Endothelial cell of umbilical vein (primary cell): ENCODE data around the gene LHFPL4. TPM values are rescaled to one million over a fixed set of nuclear protein-coding genes. Genes with fewer than 3 reads are reported as not detected.

Source experiments
- BruUV-seq: library from RNA; stranded (reverse); fragments of 400-500 nt; replicated peaks from 2 replicates; lab custom pipeline; 2021; lab: Mats Ljungman, UMichigan
- CTCF ChIA-PET: fragments of 300-600, 350-600 bp; sonication (Branson Sonifier 250); formaldehyde crosslinking; loops from one replicate; lab custom pipeline; 2021; ENCODE audit warnings: antibody characterized with exemption, inconsistent platforms; lab: Charles Lee
- POLR2A ChIA-PET: fragments of 300-600, 350-600 bp; sonication (Branson Sonifier 250); formaldehyde crosslinking; loops from one replicate; lab custom pipeline; 2021; ENCODE audit warnings: antibody characterized with exemption, inconsistent platforms; lab: Charles Lee
- DNase-seq: peaks from one replicate; pipeline ENCODE4 v3.0.0-alpha.2; 2011; ENCODE audit warnings: low read depth, low spot score
- FAIRE-seq: peaks from 2 replicates; lab custom pipeline; 2011; peaks lifted over from hg19 to GRCh38; lab: Jason Lieb, UNC
- H2AFZ ChIP-seq: 2 replicates; pipeline ENCODE4 v1.6.0; 2012; ENCODE audit warnings: low read depth, low read length, control low read depth, inconsistent platforms
- H3K27ac ChIP-seq: 2 replicates; pipeline ENCODE4 v1.5.1; 2011; ENCODE audit warnings: low read depth, mild to moderate bottlenecking, control low read depth, low read length, moderate library complexity; ENCODE audit not compliant: insufficient read depth
- H3K27me3 ChIP-seq, 2 experiments: 2 replicates each; pipeline versions ENCODE4 v1.6.0 to v1.6.1; 2011; ENCODE audit warnings: low read length in 2 of 2, mixed read lengths in 1 of 2; ENCODE audit not compliant: control insufficient read depth in 2 of 2, insufficient read depth in 2 of 2
- H3K36me3 ChIP-seq, 2 experiments: 2 replicates in 1 of 2; 3 replicates in 1 of 2; pipeline ENCODE4 v1.5.1; 2011; ENCODE audit warnings: low read length in 2 of 2, mild to moderate bottlenecking in 1 of 2, moderate library complexity in 1 of 2; ENCODE audit not compliant: control insufficient read depth in 2 of 2, insufficient read depth in 2 of 2; ENCODE audit errors: extremely low read depth in 1 of 2
- H3K4me1 ChIP-seq: 3 replicates; pipeline ENCODE4 v1.5.1; 2011; ENCODE audit warnings: mild to moderate bottlenecking, low read length; ENCODE audit not compliant: control insufficient read depth, insufficient read depth; ENCODE audit errors: extremely low read depth
- H3K4me2 ChIP-seq: 2 replicates; pipeline ENCODE4 v1.6.1; 2011; ENCODE audit warnings: low read length, control low read depth, mixed read lengths; ENCODE audit not compliant: insufficient read depth
- H3K4me3 ChIP-seq, 3 experiments: fragments of 200-600 bp in 1 of 3; sonication (generic), shearing (Covaris generic) in 1 of 3; replicated peaks in 1 of 3; 2 replicates each; pipeline ENCODE4 v1.5.1; 2011 to 2016; ENCODE audit warnings: control low read depth in 3 of 3, low read length in 3 of 3, mild to moderate bottlenecking in 2 of 3, inconsistent platforms in 1 of 3, low read depth in 1 of 3, moderate library complexity in 1 of 3; ENCODE audit not compliant: insufficient read depth in 1 of 3
- H3K79me2 ChIP-seq: 2 replicates; pipeline ENCODE4 v1.6.0; 2012; ENCODE audit warnings: low read length, inconsistent platforms; ENCODE audit not compliant: control insufficient read depth, insufficient read depth
- H3K9ac ChIP-seq: replicated peaks from 2 replicates; pipeline ENCODE3; 2011; ENCODE audit warnings: low read length, control low read depth; ENCODE audit not compliant: insufficient read depth; ENCODE audit errors: extremely low read depth
- H3K9me1 ChIP-seq: replicated peaks from 3 replicates; pipeline ENCODE4 v1.6.0; 2011; ENCODE audit warnings: mild to moderate bottlenecking, low read length; ENCODE audit not compliant: control insufficient read depth, insufficient read depth; ENCODE audit errors: extremely low read depth
- H3K9me3 ChIP-seq: replicated peaks from 2 replicates; pipeline ENCODE4 v1.5.1; 2012; ENCODE audit warnings: low read length, inconsistent platforms; ENCODE audit not compliant: control insufficient read depth, insufficient read depth
- H4K20me1 ChIP-seq: replicated peaks from 2 replicates; pipeline ENCODE3; 2011; ENCODE audit warnings: mild to moderate bottlenecking, low read length; ENCODE audit not compliant: control insufficient read depth, insufficient read depth; ENCODE audit errors: extremely low read depth
- EZH2 ChIP-seq: IDR thresholded peaks from 2 replicates; pipeline ENCODE4 v1.6.1; 2012; ENCODE audit warnings: borderline replicate concordance, low read depth, mild to moderate bottlenecking, moderate library complexity, low read length, inconsistent platforms; ENCODE audit not compliant: severe bottlenecking
- FOS ChIP-seq: IDR thresholded peaks from 2 replicates; pipeline ENCODE4 v1.6.1; 2011; ENCODE audit warnings: mild to moderate bottlenecking, low read length, moderate library complexity, borderline replicate concordance; ENCODE audit not compliant: insufficient read depth
- GATA2 ChIP-seq: IDR thresholded peaks from 2 replicates; pipeline ENCODE4 v1.7.0; 2011; ENCODE audit warnings: low read depth, mild to moderate bottlenecking, moderate library complexity, mixed read lengths, low read length; ENCODE audit not compliant: insufficient read length, insufficient read depth
- JUN ChIP-seq: IDR thresholded peaks from 2 replicates; pipeline ENCODE4 v1.6.1; 2011; ENCODE audit warnings: borderline replicate concordance, low read depth; ENCODE audit not compliant: insufficient read length, insufficient read depth
- MYC ChIP-seq: IDR thresholded peaks from one replicate; pipeline ENCODE4 v1.6.1; 2011; ENCODE audit warnings: mild to moderate bottlenecking, low read depth, low read length
- POLR2A ChIP-seq: IDR thresholded peaks from 2 replicates; pipeline ENCODE4 v1.6.1; 2012; ENCODE audit warnings: low read depth, mild to moderate bottlenecking, control low read depth, low read length
- POLR2AphosphoS5 ChIP-seq: IDR thresholded peaks from 2 replicates; pipeline ENCODE4 v1.6.1; 2012; ENCODE audit warnings: low read depth, mild to moderate bottlenecking, control low read depth, low read length, moderate library complexity; ENCODE audit not compliant: insufficient read depth
- dilution Hi-C: fragments of 300-500 bp; cut with MboI; formaldehyde crosslinking; loops from one replicate; pipeline ENCODE4 v1.15.0; 2019; ENCODE audit warnings: low sequenced_read_pairs; ENCODE audit not compliant: extremely low pct_ligation_motif_present
- intact Hi-C: fragments of 100-400 bp; cut with micrococcal nuclease; formaldehyde crosslinking; loops from one replicate; pipeline ENCODE4 v1.10.0; 2022
- polyA plus RNA-seq, 4 experiments: library from polyadenylated mRNA; depleted of rRNA in 3 of 4; stranded (reverse) in 3 of 4; unstranded in 1 of 4; fragments of >200 nt; gene quantifications; 2 replicates each; pipeline versions ENCODE4 v1.2.1 to v1.2.3, GENCODE V29; 2011 to 2012; ENCODE audit warnings: missing spikeins in 1 of 4
- total RNA-seq: library from RNA; stranded (reverse); gene quantifications from 2 replicates; pipeline ENCODE4 v1.2.3, GENCODE V29; 2021
- TF ChIP-seq, protein P1 (sequence below), 2 donors: IDR thresholded peaks; 1 replicate in 1 of 2; 2 replicates in 1 of 2; pipeline ENCODE4 v1.5.1; 2011; ENCODE audit warnings: low read length in 2 of 2, mild to moderate bottlenecking in 2 of 2, moderate library complexity in 2 of 2, control low read depth in 1 of 2, inconsistent platforms in 1 of 2, low read depth in 1 of 2; ENCODE audit not compliant: insufficient read depth in 1 of 2; ENCODE audit errors: extremely low read depth in 1 of 2
- TF ChIP-seq, protein P2 (sequence below): IDR thresholded peaks from 2 replicates; pipeline ENCODE4 v1.6.1; 2011; ENCODE audit not compliant: insufficient read depth, insufficient read length

Gene LHFPL4
- total and polyA plus RNA-seq, 2 donors (not counting 3 experiments of a cell fraction or from before 2014, with no cell fraction given): not detected

DNA sequence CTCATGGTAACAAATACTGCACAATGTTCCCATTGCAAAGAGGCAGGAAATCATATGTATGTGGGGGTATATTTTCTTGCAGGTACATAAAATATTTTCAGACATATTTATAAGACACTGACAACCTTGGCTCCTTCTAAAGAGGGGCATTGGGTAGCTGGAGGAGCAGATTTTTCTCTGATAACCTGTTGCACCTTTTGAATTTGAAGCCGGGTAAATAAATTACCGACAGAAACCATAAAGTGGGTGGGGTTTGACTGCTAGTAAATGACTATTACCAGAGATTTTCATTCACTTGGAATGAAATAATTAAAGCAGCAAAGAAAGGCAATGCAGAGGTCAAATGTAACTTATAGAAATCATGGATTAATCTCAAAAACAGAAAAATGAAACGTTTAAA, 19.2 kb downstream of the LHFPL4 start:
- no TSS peak for BruUV-seq
- no peak overlapping the region for H3K4me3 ChIP-seq
- no peak overlapping the region for H3K4me2 ChIP-seq
- H3K4me1 ChIP-seq: no peaks in the 10 kb centered on the region
- CTCF ChIA-PET: no interaction called here
- POLR2A ChIA-PET: no interaction called here
- no peak overlapping the region for H3K27ac ChIP-seq
- intact Hi-C loops (no loop called here), dilution Hi-C loops (no loop called here)
- H3K79me2 ChIP-seq: no peaks in the 10 kb centered on the region
- DNase-seq (no peak), FAIRE-seq (no peak)
- H3K36me3 ChIP-seq: no peaks in the 10 kb centered on the region
- H3K27me3 ChIP-seq: no peaks in the 10 kb centered on the region
- no peaks in the 10 kb centered on the region for H4K20me1 ChIP-seq
- no peaks in the 10 kb centered on the region for H3K9me1 ChIP-seq
- H3K9me3 ChIP-seq: no peaks in the 10 kb centered on the region
- TF ChIP-seq JUN: no peak
- TF ChIP-seq FOS: no peak
- no peak for TF ChIP-seq POLR2AphosphoS5
- TF ChIP-seq MYC: no peak
- no peak for TF ChIP-seq POLR2A
- TF ChIP-seq, protein P1, sequence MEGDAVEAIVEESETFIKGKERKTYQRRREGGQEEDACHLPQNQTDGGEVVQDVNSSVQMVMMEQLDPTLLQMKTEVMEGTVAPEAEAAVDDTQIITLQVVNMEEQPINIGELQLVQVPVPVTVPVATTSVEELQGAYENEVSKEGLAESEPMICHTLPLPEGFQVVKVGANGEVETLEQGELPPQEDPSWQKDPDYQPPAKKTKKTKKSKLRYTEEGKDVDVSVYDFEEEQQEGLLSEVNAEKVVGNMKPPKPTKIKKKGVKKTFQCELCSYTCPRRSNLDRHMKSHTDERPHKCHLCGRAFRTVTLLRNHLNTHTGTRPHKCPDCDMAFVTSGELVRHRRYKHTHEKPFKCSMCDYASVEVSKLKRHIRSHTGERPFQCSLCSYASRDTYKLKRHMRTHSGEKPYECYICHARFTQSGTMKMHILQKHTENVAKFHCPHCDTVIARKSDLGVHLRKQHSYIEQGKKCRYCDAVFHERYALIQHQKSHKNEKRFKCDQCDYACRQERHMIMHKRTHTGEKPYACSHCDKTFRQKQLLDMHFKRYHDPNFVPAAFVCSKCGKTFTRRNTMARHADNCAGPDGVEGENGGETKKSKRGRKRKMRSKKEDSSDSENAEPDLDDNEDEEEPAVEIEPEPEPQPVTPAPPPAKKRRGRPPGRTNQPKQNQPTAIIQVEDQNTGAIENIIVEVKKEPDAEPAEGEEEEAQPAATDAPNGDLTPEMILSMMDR (IDR thresholded peaks at IDR 0.05; ENCODE audit: extremely low read depth in 1 of 2, insufficient read depth in 1 of 2, low read depth in 1 of 2, low read length in 2 of 2): no peak
- no peak for TF ChIP-seq EZH2
- no peak for TF ChIP-seq GATA2
- TF ChIP-seq, protein P2, sequence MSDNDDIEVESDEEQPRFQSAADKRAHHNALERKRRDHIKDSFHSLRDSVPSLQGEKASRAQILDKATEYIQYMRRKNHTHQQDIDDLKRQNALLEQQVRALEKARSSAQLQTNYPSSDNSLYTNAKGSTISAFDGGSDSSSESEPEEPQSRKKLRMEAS: no peak
- no peak overlapping the region for H3K9ac ChIP-seq
- H2AFZ ChIP-seq: no peak overlapping the region
